Heart right ventricle (tissue), 16 donors: Measurements from ENCODE around the gene NELL1. TPM values are rescaled to one million over a fixed set of nuclear protein-coding genes. Genes with fewer than 3 reads are reported as not detected.
A peak's percentile ranks its signal among the peaks of the same experiment; 100 is the strongest.

Experiments
- ATAC-seq, 8 donors: fragments of 200-7000 bp; cut with Tn5 transposase; one replicate each; pipeline ENCODE4 v1.9.1; 2020; ENCODE audit warnings: mild to moderate bottlenecking in 8 of 8, moderate library complexity in 8 of 8, moderate number of reproducible peaks in 1 of 8
- DNase-seq, 2 donors: peaks; one replicate each; pipeline ENCODE4 v3.0.0-alpha.2; 2020
- H3K27ac ChIP-seq, 10 donors: fragments of 200-600 bp; sonication (generic) in 2 of 10; one replicate each; pipeline versions ENCODE4 v1.5.0 to v1.8.0; 2020 to 2022; ENCODE audit warnings: mild to moderate bottlenecking in 3 of 10
- H3K27me3 ChIP-seq, 7 donors: fragments of 200-600 bp; one replicate each; pipeline ENCODE4 v1.8.0; 2021 to 2022; ENCODE audit warnings: mild to moderate bottlenecking in 2 of 7
- H3K36me3 ChIP-seq, 9 donors: fragments of 200-600 bp; sonication (generic) in 1 of 9; one replicate each; pipeline versions ENCODE4 v1.5.0 to v1.8.0; 2020 to 2022; ENCODE audit warnings: mild to moderate bottlenecking in 2 of 9
- H3K4me1 ChIP-seq, 9 donors: fragments of 200-600 bp; sonication (generic) in 1 of 9; one replicate each; pipeline versions ENCODE4 v1.5.0 to v1.8.0; 2020 to 2022; ENCODE audit warnings: mild to moderate bottlenecking in 4 of 9
- H3K4me3 ChIP-seq, 10 donors: fragments of 200-600 bp; sonication (generic) in 2 of 10; one replicate each; pipeline versions ENCODE4 v1.5.0 to v1.8.0; 2020 to 2022; ENCODE audit warnings: mild to moderate bottlenecking in 7 of 10, moderate library complexity in 2 of 10
- H3K9me3 ChIP-seq, 11 donors: fragments of 200-600 bp in 10 of 11; sonication (generic) in 2 of 11; one replicate each; pipeline versions ENCODE4 v1.5.0 to v1.8.0; 2013 to 2022; ENCODE audit warnings: mild to moderate bottlenecking in 2 of 11, control low read depth in 1 of 11, moderate library complexity in 1 of 11
- WGBS, 2 donors: extraction: QIAGEN DNeasy Blood & Tissue Kit; methylation state at CpG; one replicate each; pipeline ENCODE4 v1.1.7; 2013; ENCODE audit warnings: inconsistent platforms in 1 of 2; 5-methylcytosine and 5-hydroxymethylcytosine counted together
- intact Hi-C, 10 donors: fragments of 100-400 bp; cut with DNase I; formaldehyde crosslinking; loops; one replicate each; pipeline versions ENCODE4 v1.11.1 to v1.14.2; 2022
- polyA plus RNA-seq, 2 donors: library from polyadenylated mRNA; stranded (reverse); fragments of 200-250 nt; gene quantifications; one replicate each; pipeline ENCODE4 v1.2.3, GENCODE V29; 2013
- total RNA-seq, 10 donors: library from RNA; stranded (reverse); fragmentation: NEBNext Ultra II Directional in 3 of 10; extraction: Animal tissue kit (Norgen Biotek cat#: 25700) in 3 of 10; gene quantifications; one replicate each; pipeline versions ENCODE4 v1.2.1 to v1.2.4, GENCODE V29; 2021 to 2023
- TF ChIP-seq, protein P1 (sequence below), 9 donors: fragments of 200-600 bp; sonication (generic) in 2 of 9; IDR thresholded peaks; one replicate each; pipeline versions ENCODE4 v1.5.0 to v1.8.0; 2021 to 2022; ENCODE audit warnings: antibody characterized with exemption in 9 of 9, mild to moderate bottlenecking in 5 of 9, moderate library complexity in 1 of 9
- donor health status: Arrhythmogenic right ventricular cardiomyopathy.
- donor health status: ischemic (EF 13 %, LVEDD 7.1; RV severe dilation, severe dysfunction).
- donor health status: healthy with polysubstance abuse.
- donor health status: DM: no; HTN: yes; CAD: no.
- donor health status: DM: no; HTN: no; CAD: no.
- donor health status: ischemic (EF 25% LVEDD 6.9; RV normal size, moderate dysfunction).
- donor health status: ischemic (EF 25% LVEDD 5.7; RV mildly dilated, moderate dysfunction).
- donor health status: healthy.
- donor health status: DM: yes; HTN: yes; CAD: no.
- donor health status: Ischemic cardiomyopathy.
- donor health status: ischemic (EF 35%, LVEDD 5.7; RV mildly dilated, moderate dysfunction).
- donor health status: nonischemic (EF 11% LVEDD 7.7; RV severe dilation, severe dysfunction).
- donor health status: DM: yes; HTN: yes; CAD: no.
- donor health status: PGD.
- donor health status: ischemic (EF 29% LVEDD 5.4; RV normal size, mild dysfunction).
- donor health status: nonischemic (EF 23%, LVEDD 6.1; RV moderate dilation, normal function).

Gene NELL1
- total and polyA plus RNA-seq, 12 donors: not detected

DNA sequence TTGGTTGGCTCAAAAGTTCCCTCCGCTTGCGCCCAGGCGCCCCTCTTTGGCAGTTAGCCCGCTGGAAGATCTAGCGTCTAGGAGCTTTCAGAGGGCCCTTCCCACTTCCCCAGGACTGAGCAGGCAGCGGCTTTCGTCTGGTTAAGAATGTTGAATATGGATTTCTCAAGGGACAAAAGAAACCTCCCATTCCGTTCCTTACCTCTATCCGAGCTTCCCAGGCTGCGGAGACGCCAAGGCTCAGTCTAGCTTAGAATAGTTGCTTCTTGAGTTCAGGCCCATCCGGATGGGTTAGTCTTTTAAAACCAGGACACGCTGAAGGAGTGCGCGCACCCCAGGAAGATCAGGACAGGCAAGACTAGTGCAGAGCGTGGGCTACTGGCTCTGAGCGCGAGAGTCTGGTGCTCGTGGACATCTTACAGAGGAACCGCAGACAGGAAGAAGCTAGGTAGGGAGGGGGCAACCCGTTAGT, 1.6 kb downstream of the NELL1 start:
- WGBS, 2 donors: 3 to 4% methylated on average over 21 of the region's 21 CpGs
- no peak for DNase-seq
- peaks cover 10 to 97% (median 81%) of the 10 kb centered on the region in 7 donors for H3K27me3 ChIP-seq
- H3K36me3 ChIP-seq: no peaks in the 10 kb centered on the region
- TF ChIP-seq, protein P1, sequence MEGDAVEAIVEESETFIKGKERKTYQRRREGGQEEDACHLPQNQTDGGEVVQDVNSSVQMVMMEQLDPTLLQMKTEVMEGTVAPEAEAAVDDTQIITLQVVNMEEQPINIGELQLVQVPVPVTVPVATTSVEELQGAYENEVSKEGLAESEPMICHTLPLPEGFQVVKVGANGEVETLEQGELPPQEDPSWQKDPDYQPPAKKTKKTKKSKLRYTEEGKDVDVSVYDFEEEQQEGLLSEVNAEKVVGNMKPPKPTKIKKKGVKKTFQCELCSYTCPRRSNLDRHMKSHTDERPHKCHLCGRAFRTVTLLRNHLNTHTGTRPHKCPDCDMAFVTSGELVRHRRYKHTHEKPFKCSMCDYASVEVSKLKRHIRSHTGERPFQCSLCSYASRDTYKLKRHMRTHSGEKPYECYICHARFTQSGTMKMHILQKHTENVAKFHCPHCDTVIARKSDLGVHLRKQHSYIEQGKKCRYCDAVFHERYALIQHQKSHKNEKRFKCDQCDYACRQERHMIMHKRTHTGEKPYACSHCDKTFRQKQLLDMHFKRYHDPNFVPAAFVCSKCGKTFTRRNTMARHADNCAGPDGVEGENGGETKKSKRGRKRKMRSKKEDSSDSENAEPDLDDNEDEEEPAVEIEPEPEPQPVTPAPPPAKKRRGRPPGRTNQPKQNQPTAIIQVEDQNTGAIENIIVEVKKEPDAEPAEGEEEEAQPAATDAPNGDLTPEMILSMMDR (IDR thresholded peaks at IDR 0.05): no peak
- intact Hi-C loops: no loop called here
- peaks cover 0 to 14% (median 5%) of the 10 kb centered on the region in 9 donors for H3K4me1 ChIP-seq
- no peak for ATAC-seq
- H3K27ac ChIP-seq: no peak overlapping the region
- H3K9me3 ChIP-seq: no peaks in the 10 kb centered on the region
- H3K4me3 ChIP-seq: no peak overlapping the region

DNA sequence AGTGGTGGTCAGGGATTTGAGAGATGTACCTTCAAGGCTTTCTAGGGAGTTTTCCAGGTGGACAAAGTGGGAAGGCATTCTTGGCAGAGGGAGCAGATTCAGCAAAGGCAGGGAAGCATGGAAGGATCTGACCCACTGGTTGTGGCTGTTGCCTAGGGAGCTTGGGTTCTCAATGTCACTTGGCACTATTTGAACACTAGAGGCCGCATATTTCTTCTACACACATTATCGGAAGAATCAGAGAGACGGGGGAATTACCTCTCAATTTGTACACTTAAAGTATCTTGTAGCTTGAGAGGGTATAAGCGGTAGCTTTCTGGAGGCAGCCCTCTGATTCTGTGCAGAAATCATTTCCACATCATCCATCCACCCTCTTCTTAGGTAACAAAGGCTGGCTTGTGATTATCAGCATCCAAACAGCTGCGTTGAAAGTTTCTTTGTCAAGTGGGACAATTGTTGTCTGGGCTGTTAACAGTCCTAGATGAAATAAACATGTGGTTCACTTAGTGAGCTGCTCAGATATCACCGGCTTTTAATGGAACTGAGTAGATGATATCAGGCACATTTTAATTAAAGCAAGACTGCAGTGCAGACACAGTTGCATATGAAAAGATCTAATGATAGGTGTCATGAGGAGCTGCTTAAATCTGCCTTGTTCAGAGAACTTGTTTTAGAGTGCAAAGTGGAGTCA, 2.6 kb downstream of the NELL1 start:
- intact Hi-C loops: no loop called here
- ATAC-seq: no peak

DNA sequence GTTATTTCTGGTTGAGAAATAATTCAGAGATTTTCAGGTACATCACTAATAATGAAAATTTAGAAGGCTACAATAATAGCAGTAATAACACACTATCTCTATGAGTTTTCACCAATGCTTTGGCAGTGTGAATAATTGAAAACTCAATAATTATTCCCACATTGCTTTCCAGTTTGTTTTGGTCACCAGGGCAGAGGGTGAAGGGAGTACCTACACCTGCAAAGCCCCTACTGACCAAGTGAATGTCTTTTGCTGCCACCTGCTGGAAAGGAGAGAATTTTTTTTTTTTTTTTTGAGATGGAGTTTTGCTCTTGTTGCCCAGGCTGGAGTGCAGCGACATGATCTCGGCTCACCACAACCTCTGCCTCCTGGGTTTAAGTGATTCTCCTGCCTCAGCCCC, 3.2 kb downstream of the NELL1 start:
- no peak overlapping the region for H3K4me3 ChIP-seq
- peaks cover 0 to 14% (median 5%) of the 10 kb centered on the region in 9 donors for H3K4me1 ChIP-seq
- peaks cover 10 to 95% (median 69%) of the 10 kb centered on the region in 7 donors for H3K27me3 ChIP-seq
- ATAC-seq (no peak), DNase-seq (no peak)
- no peaks in the 10 kb centered on the region for H3K36me3 ChIP-seq
- WGBS, 2 donors: 6 to 10% methylated on average over 2 of the region's 2 CpGs
- TF ChIP-seq, protein P1 (IDR thresholded peaks at IDR 0.05): peak in 6 of 9 donors; percentile 9 to 50 (median 30)
- no peaks in the 10 kb centered on the region for H3K9me3 ChIP-seq
- intact Hi-C loops: no loop called here
- H3K27ac ChIP-seq: no peak overlapping the region

More for the DNA sequence above, 2.6 kb downstream of the NELL1 start:
- WGBS, 2 donors: 16 to 24% methylated on average over 6 of the region's 6 CpGs
- Histone ChIP-seq H3K9me3 (no peaks in the 10 kb centered on the region), H3K4me3 (no peak overlapping the region), H3K27me3 (peaks cover 10 to 97% (median 75%) of the 10 kb centered on the region in 7 donors), H3K27ac (no peak overlapping the region), H3K36me3 (no peaks in the 10 kb centered on the region), H3K4me1 (peaks cover 0 to 14% (median 5%) of the 10 kb centered on the region in 9 donors)
- DNase-seq: no peak
- TF ChIP-seq, protein P1 (IDR thresholded peaks at IDR 0.05): peak in 1 of 9 donors; percentile 11

DNA sequence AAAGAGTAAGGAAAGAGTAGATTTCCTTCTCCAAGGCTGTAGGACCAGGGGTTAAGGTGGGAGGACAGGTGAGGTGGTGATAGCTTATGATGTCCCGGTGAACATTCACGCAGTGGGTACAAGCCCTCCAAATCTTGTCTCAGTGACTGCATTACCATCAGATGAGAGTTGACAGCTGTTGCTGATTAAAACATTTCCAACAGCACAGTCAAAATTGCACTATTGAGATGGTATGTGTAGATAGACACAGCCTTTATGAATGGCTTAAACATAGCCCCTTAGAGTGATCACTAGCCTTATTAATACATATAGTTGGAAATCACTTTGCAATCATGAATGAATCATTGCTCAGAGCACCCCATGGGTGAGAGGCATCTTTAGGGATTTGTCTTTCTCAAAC, 7.3 kb downstream of the NELL1 start:
- H3K27me3 ChIP-seq: peaks cover 0 to 59% (median 35%) of the 10 kb centered on the region in 7 donors
- peaks cover 0 to 4% (median 0%) of the 10 kb centered on the region in 11 donors for H3K9me3 ChIP-seq
- H3K4me3 ChIP-seq: no peak overlapping the region
- ATAC-seq (no peak), DNase-seq (no peak)
- TF ChIP-seq, protein P1 (IDR thresholded peaks at IDR 0.05): no peak
- H3K36me3 ChIP-seq: no peaks in the 10 kb centered on the region
- no peaks in the 10 kb centered on the region for H3K4me1 ChIP-seq
- intact Hi-C loops: no loop called here
- WGBS, 2 donors: 88 to 90% methylated on average over 2 of the region's 2 CpGs
- no peak overlapping the region for H3K27ac ChIP-seq
